Stimulated activated CD8-positive, alpha-beta memory T cell treated with anti-CD3 and anti-CD28 coated beads, Interleukin-2, amount 100 ng/mL, for 48 hours (primary cell): Measurements from ENCODE around the gene KCND2.

Experiments used
- DNase-seq, 2 donors: peaks; one replicate each; pipeline ENCODE4 v3.0.0-alpha.2; 2020; ENCODE audit warnings: low read depth in 2 of 2

Gene KCND2

DNA sequence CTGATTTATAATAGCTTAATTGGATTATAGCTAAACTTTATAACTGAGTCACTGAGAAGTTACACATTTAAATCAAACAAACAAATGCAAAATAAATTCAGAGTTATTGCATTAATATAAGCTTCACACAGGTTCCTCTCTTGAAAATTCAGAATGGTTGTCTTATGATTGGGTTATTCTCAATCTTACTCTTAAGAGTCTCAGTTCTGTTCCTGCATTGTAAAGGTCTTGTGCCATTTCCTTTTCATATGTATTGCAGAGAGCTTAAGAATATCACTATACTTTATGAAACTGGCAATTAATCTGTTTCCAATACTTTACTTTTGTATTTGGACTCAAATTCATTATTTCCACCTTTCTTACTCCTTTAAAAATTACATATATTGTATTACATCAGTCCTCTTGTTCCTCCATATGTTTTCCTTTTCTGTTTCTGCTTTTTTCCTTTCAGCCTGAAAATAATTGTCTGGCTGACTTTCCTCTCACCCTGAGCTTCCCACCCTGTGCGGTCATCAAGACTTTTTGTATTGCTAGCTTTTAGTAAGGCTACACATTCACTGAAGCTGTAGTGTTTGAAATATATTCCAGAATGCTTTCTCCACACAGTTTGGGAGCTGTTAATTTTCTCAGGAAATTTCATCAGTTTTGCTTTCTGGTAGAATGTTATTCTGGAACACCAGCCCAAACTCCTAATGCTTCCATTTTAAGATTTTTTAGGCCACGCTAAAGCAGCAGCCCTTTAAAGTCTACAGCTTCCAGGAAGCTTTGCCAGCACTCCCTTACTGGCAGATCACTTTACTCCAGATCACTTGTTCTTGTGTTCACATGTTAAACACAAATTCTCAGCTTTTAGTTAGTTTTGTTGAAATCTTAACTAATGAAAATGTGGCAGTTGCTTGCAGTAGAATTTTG, 139.4 kb downstream of the KCND2 start:
- no peak for DNase-seq

DNA sequence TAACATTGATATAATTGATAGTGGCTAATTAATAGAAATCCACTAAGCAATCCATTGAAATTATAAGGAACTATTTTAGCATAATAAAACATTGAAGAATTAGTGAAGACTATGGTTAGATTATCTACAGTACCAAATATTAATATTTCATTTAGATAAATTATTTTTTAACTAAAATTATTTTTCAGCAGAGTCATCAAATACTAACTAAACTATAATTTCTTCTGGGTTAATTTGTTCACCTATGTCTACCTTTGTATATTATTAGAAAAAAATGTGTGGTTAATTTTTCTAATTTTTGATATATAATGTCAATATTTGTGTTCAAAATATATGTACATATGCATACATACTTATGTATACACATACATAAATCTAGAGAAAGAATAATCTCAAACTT, 140.2 kb downstream of the KCND2 start:
- no peak for DNase-seq

DNA sequence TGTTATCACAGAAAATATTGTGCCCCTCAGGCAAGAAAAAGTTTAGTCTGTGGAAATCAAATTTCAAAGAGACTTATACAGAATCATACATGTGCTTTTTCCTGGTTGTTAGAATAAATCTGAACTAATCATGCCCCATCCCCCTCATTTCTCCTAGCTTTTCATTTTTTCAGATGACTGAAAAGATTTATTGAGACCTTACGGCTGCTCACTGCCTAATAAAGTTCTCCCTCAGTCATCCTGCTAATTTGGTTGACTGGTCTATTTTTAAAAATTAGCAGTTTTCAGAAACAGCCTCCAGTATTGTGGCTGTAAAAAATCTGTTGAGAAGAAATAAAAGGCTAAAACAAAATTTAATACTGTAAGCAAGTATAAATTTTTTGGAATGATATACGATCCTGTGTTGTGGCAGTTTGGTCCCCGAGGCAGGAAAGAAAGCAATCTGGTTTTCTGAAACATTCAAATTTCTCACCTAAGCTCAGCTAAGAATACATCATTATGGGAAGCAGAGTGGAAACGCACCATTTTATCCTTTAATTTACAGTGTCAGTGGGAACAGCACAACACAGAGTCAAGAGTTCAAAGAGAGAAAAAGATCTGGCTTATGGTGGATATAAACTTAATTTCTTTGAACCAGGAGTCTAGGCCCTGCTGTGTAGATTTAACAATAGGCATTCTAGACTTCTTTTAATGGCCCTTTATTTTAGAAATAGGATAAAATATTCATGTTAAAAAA, 144.4 kb downstream of the KCND2 start:
- no peak for DNase-seq

DNA sequence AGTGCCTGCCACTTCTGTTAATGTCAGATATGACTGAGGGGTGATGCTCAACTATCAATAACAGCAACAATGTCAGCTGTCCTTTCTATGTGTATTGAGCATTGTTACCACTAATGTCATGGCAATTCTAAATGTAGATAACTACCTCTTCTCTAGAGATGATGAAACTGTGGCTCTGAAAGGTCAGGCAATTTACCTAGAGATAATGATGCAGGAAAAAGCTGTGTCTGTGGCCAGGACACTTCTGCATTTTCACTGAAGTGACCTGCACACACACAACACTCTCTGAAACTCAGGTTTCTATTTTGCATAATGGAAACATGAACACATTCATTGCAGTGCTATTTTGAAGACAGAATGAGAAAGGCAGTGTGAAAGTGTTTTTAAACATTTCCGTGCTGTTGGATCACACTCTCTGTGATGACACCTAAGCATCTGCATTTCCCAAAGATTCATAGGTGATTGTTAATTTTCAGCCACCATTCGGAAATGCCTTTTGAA, 148.2 kb downstream of the KCND2 start:
- DNase-seq, result no peak

DNA sequence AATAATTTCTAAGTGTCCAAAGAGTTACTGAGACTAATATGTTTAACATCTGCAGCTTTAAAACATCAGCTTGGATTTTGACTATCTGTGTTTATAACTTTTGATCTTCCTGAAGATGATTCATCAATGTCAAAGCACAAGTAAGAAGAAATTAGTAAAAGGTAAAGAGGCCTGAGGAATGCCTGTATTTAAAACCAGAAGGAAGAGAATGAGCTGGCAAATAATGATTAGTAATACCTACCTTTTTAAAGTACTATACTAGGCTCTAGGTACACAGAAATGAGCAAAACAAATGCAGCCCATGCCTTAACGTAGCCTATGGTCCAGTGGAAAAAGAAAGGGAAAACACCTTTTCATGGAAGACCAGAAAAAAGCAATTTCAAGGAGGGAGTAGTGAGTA, 158.0 kb downstream of the KCND2 start:
- no peak for DNase-seq

DNA sequence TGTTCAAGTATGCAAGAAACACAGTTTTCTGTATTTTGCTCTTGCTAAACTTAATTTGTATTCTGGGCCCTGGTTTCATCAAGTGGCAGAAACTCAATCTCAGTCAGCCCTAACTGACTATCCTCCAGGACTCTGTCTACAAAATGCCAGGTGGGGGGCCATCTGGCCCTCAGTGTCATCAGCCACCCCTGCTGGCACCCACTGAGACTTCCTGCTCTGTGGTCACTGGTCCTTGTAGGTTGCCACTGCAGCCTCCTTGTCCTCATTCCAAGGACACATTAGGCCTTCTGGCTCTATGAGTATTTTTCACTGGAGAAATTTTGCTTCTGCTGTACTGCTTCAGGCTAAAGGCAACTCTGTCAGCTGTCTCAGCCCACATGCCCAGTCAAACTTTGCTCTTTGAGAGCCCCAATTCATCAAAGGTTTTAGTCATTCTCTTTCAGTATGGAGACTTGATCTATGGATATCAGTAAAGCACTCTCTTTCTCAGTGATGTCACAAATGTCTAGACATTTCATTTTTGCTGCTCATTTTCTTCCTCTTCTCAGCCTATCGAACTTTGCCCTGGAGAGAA, 163.6 kb downstream of the KCND2 start:
- DNase-seq, result no peak

DNA sequence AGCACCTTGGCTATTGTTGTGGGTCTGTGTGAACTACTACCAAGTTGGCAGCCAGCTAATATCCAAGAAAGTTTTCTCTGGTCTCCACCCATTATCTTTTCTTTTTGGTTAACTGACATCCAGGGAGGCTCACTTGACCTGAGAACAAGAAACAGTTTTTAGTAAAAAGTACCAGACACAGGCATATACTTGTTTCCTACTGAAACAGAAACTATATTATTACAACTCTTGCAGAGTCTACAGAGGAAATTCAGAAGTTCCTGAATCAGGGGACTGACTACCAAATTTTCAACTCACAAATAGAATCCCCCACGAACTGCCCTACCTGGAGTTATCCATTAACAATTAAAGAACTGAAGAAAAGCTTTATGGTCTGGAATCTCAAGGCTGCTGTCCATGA, 168.9 kb downstream of the KCND2 start:
- DNase-seq, result no peak

DNA sequence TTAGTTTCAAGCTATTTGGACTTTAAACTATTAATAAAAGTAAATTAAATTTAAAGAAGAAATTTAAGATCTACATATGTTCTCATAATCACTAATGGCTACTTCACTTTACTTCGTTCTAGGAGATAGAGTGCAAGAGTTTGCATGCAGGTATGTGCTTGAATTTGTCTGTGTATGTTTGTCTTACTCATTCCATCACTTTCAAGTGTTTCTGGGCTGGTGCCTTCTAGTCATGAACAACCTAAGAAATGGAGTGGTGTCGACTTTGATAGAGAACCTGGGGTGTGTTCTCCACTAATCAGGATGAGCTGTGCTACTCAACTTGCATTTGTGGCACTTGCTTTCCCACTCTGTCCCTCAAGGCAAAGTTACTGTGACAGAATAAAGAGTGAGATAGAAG, 169.9 kb downstream of the KCND2 start:
- no peak for DNase-seq

DNA sequence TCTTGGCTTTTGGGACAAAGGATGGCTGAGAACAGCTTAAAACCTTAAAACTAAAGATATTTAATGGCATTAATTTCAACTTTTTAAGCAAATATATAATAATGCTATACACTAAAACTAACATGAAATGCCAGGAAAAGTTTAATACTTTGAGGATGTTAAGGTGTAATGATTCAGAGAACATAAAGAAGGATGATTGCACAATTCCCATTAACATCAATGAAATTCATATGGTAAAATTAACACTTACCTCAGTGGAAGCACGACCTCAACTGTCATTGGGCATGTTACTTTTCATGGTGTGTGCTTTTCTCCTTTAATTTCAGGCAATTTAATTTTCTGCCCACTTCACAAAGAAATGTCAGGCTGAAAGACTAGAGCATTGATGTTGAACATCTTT, 171.7 kb downstream of the KCND2 start:
- DNase-seq, result no peak

DNA sequence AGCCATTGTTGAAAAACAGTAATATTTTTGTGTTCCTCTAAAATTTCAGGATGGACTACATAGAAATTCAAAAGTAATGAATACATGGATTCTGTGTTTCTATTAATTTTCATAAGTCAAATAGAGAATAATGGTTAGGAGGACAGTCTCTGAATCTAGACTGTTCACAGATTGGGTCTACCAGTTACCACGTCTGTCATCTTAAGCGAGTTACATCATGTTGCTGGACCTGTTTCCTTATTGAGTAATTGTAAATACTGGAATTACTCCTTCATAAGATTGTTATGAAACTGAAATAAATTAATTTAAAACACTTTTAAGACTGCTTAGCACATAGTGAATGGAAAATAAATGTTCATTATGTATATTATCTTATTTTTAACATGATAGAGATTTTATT, 172.3 kb downstream of the KCND2 start:
- DNase-seq, result no peak

DNA sequence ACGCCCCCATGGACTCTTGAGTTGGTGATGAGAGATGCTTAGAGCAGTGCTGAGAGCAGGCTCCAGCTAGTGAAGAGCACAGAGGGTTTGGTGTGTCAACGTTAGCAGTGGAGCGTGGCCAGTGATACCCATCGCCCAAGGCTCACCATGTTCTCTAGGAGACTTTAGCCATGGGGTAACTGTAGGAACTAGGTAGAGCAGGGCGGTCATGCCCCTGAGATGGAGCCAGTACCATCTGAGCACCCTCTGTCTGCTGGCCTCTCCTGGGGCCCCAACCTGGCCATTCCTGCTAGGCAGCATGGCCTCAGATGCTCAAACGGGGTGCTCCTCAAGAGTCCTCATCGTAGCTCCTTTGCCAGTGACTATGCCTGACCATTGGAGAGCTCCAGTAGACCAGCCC, 179.7 kb downstream of the KCND2 start:
- no peak for DNase-seq

DNA sequence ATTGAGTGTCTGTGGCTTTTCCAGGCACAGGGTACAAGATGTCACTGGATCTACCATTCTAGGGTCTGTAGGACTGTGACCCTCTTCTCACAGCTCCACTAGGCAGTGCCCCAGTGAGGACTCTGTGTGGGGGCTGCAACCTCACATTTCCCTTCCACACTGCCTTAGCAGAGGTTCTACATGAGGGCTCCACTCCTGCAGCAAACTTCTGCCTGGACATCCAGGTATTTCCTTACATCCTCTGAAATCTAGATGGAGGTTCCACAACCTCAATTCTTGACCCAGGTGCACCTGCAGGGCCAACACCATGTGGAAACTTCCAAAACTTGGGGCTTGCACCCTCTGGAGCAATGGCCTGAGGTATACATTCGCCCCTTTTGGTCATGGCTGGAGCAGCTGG, 183.7 kb downstream of the KCND2 start:
- no peak for DNase-seq

DNA sequence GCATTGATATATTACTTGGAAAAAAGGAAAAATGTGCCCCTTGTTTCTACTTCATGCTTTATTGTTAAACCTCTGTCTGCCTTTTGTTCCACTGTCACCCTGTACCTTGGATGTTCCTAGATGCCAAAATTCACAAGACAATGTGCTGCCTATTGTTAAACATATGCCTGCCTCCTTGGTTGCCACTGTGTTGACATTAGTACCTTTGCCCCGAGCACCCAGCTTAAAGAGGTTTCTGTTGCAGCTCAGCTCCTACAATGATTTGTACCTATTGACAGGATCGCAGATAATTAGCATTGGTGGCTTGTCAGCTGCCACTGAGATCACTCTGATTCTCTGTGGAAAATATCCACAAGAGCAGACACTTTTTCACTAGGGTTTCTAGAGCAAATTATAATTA, 188.0 kb downstream of the KCND2 start:
- DNase-seq, result no peak

DNA sequence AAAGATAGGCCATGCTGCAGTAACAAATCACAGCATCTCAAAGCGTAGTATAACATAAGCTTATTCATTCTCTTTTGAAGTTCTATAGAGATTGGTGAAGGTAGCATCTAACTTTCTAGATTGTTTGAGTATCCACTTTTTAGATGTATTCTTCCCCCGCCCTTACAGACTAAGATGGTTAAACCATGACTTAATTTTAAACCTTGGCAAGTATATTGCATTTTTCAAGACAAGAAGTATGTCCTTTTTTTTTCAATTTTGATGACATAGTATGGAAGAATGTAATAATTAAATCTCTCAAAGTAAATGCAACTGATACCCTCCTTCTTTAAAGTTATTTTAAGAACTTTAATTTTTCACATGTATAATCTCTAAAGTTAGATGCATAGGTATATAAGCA, 190.0 kb downstream of the KCND2 start:
- DNase-seq, result no peak

DNA sequence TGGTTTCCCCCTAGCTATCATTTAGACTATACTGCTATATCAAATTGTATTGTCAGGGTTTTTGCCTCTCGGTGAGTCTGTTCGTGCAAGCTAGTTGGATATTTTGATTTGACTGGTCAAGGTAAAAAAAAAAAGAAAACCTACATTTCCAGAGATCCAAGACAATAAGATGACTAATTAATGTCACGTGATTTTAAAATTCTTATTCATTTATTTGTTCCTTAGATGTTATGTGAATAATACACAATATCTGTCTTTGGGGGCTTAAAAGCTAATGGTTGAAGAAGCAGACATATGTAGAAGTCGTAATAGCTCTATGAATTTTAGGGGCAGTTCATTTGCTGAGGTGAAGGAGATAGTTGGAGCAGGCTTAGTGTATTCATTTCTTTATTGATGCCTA, 191.1 kb downstream of the KCND2 start:
- no peak for DNase-seq

DNA sequence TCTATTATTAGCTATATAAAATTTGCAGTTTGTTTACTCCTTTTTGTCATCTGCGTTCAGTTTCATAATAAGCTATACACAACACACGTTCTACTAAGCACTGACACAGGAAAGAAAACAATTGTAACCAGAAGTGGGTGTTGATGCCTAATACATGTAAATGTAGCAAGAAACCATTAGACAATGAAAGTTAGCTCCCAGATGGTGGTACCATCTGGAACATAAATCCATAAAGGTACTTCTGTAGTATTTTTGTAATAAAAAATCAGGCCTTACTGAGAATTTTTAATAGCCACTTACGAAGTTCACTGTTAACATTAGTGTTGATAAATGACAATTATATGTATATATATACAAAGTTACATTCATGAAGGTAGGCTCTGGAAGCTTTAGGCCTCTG, 194.7 kb downstream of the KCND2 start:
- no peak for DNase-seq

DNA sequence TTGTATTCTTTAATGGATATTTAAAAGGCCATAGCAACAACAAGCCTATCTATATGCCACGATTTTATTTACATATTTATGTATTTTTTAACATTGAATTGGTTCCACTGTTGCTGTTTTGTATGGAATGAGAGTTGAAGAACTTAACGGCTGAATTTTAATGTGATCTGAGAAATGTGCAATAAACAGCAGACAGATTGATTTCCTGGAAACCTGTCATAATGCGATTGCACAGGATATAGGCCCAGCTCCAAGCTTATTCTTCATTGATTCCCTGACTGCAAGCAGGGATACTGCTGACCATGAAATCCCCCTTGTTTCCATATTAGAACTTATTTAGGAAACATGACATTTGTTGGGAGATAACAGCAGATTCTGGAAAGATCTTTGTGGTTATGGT, 195.6 kb downstream of the KCND2 start:
- DNase-seq, result no peak

DNA sequence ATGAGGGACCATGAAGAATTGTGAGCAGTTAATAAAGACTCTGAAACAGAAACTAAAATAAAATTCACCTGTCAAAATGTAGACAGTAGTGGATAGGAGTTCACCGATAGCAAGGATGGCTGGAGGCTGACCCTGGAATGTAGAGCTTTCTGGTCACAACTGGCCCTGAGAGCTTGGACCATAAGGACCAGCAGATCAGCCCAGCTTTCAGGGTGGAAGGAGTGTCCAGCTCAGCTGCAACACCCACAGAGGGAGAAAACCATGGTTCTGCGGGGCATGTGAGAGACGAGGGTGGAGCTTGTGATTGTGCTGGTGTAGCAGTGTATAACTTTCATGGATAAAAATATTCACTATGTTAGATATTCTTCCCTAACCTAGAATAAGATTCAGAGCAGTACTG, 199.9 kb downstream of the KCND2 start:
- DNase-seq, result no peak

DNA sequence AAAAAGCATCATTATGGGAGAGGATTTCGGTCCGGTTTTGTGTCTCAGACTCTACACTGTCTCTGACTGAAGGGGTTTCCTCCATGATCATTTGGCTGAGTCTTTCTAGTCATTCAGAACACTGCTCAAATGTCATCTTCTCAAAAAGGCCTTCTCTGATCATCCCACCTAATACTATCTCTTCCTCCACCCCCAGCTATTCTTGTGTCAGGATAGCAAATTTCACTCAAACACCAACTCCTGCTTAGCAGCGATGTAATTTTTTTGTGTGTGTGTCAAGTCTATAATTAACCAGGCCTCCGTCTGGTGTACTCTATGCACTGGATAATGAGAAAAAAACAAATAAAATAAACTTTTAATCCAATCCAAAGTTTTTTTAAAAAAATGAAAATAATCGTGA, 200.4 kb downstream of the KCND2 start:
- DNase-seq, result no peak

DNA sequence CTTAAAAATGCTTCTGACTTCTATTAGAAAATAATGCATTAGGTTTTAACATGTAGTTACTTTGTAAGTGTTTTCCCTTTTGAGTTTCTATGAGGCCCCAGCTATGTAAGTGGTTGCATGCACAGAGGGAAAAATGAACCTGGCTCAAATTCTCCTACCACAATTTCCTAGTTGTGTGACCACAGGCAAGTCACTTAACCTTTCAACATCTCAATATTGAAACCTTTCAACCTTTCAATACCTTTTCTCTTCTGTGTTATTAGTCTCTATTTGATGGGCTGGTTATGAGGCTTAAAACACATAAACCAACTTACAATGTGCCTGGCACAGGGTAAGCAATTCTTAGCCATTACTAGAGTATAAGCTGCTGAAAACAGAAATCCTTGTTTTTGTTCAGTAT, 203.0 kb downstream of the KCND2 start:
- DNase-seq, result no peak

DNA sequence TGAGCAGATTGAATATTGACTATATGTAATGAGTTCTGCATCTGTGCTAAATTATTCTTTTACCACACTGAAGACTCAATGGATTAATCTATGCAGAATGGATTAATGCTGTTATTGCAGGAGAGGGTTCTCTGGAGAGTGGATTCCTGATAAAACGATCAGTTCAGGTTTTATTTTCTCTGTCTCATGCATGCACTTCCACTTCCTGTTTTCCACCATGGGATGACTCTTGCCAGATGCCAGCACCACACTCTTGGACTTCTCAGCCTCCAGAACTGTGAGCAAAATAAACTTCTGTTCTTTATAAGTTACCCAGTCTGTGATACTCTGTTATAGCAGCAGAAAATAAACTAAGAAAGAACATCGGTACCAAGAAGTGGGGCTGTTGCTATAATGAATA, 207.5 kb downstream of the KCND2 start:
- DNase-seq, result no peak

DNA sequence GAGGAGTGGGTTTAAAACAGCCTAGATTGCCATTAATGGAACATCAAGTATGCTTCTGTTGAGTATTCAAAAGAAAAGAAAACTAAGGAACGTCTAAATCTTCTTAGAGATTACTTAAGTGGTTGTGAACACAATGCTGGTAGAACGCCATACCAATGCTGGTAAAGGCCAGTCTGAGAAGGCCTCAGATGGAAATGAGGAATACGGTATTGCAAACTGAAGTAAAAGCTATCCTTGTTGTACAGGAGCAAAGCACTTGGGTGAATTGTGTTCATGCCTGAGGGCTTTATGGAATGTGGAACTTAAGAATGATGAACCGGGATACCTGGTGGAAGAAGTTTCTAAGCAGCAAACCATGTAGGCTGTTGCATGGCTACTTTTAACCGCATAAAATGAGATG, 208.0 kb downstream of the KCND2 start:
- no peak for DNase-seq

DNA sequence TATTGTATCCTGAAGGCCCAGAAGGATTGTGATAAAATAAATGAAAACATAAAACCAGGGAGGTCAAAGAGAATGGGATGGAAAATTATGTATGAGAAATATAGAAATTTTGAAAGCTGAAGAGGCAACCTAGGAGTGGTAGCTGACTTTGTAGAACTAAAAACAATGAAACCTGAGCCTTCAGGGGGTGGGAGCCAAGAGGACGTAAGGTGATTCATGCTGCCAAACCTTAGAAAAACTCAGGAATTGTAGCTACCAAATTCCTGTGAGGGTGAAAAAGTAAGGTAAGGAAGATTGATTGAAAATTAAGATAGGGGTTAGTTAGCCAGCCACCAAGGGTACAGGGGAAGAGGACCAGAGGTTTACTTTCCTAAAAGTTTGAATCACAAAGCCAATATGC, 213.2 kb downstream of the KCND2 start:
- no peak for DNase-seq
